Transverse colon (tissue), 3 donors: ENCODE data around the gene ADH6.

ENCODE experiments used
- POLR2A ChIP-seq: fragments of 450-650 bp; IDR thresholded peaks from one replicate; pipeline ENCODE4 v1.6.1; 2016; ENCODE audit warnings: antibody characterized with exemption, mild to moderate bottlenecking, moderate library complexity
- POLR2AphosphoS5 ChIP-seq, 3 donors: sonication (generic); formaldehyde crosslinking; IDR thresholded peaks; one replicate each; pipeline ENCODE4 v1.6.1; 2016; ENCODE audit warnings: antibody characterized with exemption in 3 of 3

DNA sequence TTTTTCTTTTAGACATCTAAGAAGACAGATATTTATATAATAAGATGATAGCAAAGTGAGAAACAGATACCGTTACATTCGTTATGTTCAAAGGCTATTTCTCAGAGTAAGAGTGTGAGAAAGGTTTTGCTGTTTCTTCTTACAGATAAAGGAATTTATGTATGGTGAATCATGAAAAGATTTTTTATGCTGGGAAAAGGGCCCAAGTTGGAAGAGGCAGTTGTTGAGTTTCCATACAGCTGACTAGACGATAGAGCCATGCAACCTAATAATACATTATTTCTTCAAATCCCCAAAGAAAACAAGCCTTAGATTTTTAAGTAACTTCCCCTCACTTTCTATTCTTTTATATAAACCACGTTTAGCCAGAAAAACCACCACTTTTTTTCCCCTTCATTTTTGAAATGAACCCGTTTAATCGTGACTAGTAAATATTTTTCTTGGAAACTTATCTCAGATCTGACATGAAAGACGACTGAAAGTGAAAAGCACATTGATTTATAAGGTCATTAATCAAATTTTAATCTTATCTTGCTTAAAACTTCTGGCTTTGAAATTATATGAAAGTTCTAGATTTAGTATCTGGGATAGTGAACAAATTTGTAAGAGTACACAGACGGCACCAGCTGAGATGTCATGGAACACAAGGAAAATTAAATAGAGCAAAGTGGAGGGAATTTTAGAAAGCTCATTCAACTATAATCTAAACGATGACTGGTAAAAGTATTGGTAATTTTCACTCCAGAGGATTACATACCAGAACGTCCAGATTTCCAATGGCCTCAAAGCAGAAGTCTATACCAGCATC is 10.9 kb downstream of the ADH6 start:
- TF ChIP-seq POLR2A (no peak), POLR2AphosphoS5 (IDR thresholded peaks at IDR 0.05) (no peak)
